Natural killer cell (primary cell): ENCODE measurements around the gene C16orf78. TPM values are rescaled to one million over a fixed set of nuclear protein-coding genes. Genes with fewer than 3 reads are reported as not detected.

Experiments
- ATAC-seq, 3 donors: fragments of 150-1000 bp in 2 of 3; fragments of 200-7000 bp in 1 of 3; cut with Tn5 transposase; 1 replicate in 1 of 3; 2 replicates in 2 of 3; pipeline ENCODE4 v1.10.0; 2021; ENCODE audit warnings: mild to moderate bottlenecking in 2 of 3, moderate library complexity in 2 of 3
- DNase-seq, 2 donors: peaks; one replicate each; pipeline versions ENCODE4 v3.0.0 to v3.0.0-alpha.2; 2013 to 2021; ENCODE audit warnings: mixed read lengths in 1 of 2
- H3K27ac ChIP-seq: one replicate; pipeline ENCODE4 v1.5.1; 2013; ENCODE audit warnings: mild to moderate bottlenecking, low read length
- H3K27me3 ChIP-seq: one replicate; pipeline ENCODE4 v1.6.1; 2013; ENCODE audit warnings: low read length; ENCODE audit not compliant: control insufficient read depth, insufficient read depth
- H3K36me3 ChIP-seq: one replicate; pipeline ENCODE4 v1.6.1; 2013; ENCODE audit warnings: low read length; ENCODE audit not compliant: control insufficient read depth, insufficient read depth
- H3K4me1 ChIP-seq: one replicate; pipeline ENCODE4 v1.6.1; 2013; ENCODE audit warnings: low read length; ENCODE audit not compliant: control insufficient read depth, insufficient read depth
- H3K4me3 ChIP-seq: one replicate; pipeline ENCODE4 v1.5.1; 2013; ENCODE audit warnings: low read length
- H3K9me3 ChIP-seq: one replicate; pipeline ENCODE4 v1.6.1; 2013; ENCODE audit warnings: low read length; ENCODE audit not compliant: control insufficient read depth, insufficient read depth
- H3K27ac Mint-ChIP-seq, 2 donors: one replicate each; pipeline ENCODE4 v1.8.0; 2022; ENCODE audit warnings: mild to moderate bottlenecking in 2 of 2, mixed read lengths in 2 of 2, moderate library complexity in 1 of 2
- H3K27me3 Mint-ChIP-seq, 2 donors: one replicate each; pipeline ENCODE4 v1.8.0; 2022; ENCODE audit warnings: low read depth in 2 of 2, mixed read lengths in 2 of 2
- H3K36me3 Mint-ChIP-seq: one replicate; pipeline ENCODE4 v1.8.0; 2022; ENCODE audit warnings: mixed read lengths
- H3K4me1 Mint-ChIP-seq, 2 donors: one replicate each; pipeline ENCODE4 v1.8.0; 2022; ENCODE audit warnings: mixed read lengths in 2 of 2
- H3K4me3 Mint-ChIP-seq: one replicate; pipeline ENCODE4 v1.8.0; 2022; ENCODE audit warnings: mild to moderate bottlenecking, moderate library complexity, mixed read lengths
- H3K9me3 Mint-ChIP-seq, 2 donors: one replicate each; pipeline ENCODE4 v1.8.0; 2022; ENCODE audit warnings: mixed read lengths in 2 of 2
- WGBS: methylation state at CpG from one replicate; pipeline ENCODE4 v1.1.7; 2013; ENCODE audit warnings: missing lambda C conversion rate; ENCODE audit not compliant: insufficient coverage; 5-methylcytosine and 5-hydroxymethylcytosine counted together
- intact Hi-C: fragments of 100-400 bp; cut with micrococcal nuclease; formaldehyde crosslinking; loops from one replicate; pipeline ENCODE4 v1.14.2; 2022
- total RNA-seq, 4 donors: library from RNA; stranded (reverse); fragments of 120-200 nt in 1 of 4; gene quantifications; one replicate each; pipeline versions ENCODE4 v1.2.3 to v1.2.4, GENCODE V29; 2013 to 2022
- TF ChIP-seq, protein P1 (sequence below): fragments of 200-600 bp; IDR thresholded peaks from one replicate; pipeline ENCODE4 v1.8.0; 2022; ENCODE audit warnings: antibody characterized with exemption

C16orf78 gene
- total RNA-seq, 3 donors from 2014 or later (not counting 1 experiment from before 2014, with no cell fraction given), result not detected

DNA sequence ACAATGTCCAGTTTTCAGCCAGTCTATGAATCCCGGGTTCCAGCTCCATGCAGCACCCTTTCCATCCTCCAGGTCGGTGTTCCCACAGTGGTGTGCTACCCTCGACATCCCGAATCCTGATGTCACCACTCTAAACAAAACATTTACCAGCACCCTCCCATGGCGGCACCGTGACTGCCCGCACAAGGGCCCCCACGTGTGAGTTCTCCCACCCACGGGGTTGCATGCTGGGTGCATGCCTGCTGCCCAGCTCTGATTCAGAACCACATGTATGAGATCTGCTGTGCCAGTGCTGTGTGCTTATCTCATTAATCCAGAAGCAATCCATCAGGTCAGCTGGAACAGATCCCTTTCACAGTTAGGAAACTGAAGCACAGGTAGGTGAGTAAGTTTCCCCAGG lies 57.4 kb downstream of the C16orf78 start:
- WGBS, result 90% methylated on average over 9 of the region's 9 CpGs
- Mint-ChIP-seq H3K4me3 (no peak overlapping the region), H3K4me1 (no peaks in the 10 kb centered on the region)

DNA sequence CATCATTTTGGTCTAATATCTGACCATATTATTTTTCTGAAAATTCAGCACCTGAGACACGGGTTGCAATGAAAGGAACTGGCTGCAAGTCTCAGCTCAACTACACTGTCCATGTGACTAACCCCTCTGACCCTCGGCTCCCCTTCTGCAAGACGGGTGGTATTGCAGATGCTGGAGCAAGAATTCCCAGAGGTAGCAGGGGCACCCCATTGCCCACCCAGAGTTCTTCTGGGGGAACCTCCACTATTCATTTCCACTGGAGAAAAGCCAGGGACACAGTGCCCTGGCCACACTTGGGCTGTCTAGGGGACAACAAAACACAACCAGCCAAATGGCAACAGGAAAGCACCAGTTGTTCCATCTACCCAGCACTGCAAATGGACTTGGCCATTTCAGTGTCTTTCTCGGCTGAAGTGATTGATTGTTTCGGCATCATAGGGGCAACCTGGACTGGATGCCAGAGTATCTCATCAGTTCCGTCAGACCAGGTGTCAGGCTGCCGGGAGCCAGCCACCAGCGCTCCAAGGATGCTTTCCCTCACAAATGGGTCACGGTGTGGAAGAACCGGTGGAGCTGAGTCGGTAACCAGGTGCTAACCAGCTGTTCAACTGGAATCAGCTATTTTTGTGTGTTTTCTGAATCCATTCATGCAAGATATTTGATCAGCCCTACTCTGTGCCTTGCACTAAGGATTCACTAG lies 58.1 kb downstream of the C16orf78 start:
- 92% methylated on average over 11 of the region's 11 CpGs for WGBS
- H3K36me3 Mint-ChIP-seq, result no peaks in the 10 kb centered on the region
- H3K9me3 Mint-ChIP-seq, result peaks cover 3 to 4% of the 10 kb centered on the region in 2 donors

More for the DNA sequence above, 57.4 kb downstream of the C16orf78 start:
- Mint-ChIP-seq H3K27me3 (peaks cover 4 to 6% of the 10 kb centered on the region in 2 donors), H3K36me3 (no peaks in the 10 kb centered on the region), H3K9me3 (peaks cover 3 to 4% of the 10 kb centered on the region in 2 donors), H3K27ac (no peak overlapping the region)
- Histone ChIP-seq H3K27ac (no peak overlapping the region), H3K27me3 (no peaks in the 10 kb centered on the region), H3K9me3 (no peaks in the 10 kb centered on the region), H3K4me3 (no peak overlapping the region), H3K4me1 (no peaks in the 10 kb centered on the region), H3K36me3 (no peaks in the 10 kb centered on the region)
- DNase-seq (no peak), ATAC-seq (no peak)
- TF ChIP-seq, protein P1, sequence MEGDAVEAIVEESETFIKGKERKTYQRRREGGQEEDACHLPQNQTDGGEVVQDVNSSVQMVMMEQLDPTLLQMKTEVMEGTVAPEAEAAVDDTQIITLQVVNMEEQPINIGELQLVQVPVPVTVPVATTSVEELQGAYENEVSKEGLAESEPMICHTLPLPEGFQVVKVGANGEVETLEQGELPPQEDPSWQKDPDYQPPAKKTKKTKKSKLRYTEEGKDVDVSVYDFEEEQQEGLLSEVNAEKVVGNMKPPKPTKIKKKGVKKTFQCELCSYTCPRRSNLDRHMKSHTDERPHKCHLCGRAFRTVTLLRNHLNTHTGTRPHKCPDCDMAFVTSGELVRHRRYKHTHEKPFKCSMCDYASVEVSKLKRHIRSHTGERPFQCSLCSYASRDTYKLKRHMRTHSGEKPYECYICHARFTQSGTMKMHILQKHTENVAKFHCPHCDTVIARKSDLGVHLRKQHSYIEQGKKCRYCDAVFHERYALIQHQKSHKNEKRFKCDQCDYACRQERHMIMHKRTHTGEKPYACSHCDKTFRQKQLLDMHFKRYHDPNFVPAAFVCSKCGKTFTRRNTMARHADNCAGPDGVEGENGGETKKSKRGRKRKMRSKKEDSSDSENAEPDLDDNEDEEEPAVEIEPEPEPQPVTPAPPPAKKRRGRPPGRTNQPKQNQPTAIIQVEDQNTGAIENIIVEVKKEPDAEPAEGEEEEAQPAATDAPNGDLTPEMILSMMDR, result no peak
- intact Hi-C loops, result no loop called here

DNA sequence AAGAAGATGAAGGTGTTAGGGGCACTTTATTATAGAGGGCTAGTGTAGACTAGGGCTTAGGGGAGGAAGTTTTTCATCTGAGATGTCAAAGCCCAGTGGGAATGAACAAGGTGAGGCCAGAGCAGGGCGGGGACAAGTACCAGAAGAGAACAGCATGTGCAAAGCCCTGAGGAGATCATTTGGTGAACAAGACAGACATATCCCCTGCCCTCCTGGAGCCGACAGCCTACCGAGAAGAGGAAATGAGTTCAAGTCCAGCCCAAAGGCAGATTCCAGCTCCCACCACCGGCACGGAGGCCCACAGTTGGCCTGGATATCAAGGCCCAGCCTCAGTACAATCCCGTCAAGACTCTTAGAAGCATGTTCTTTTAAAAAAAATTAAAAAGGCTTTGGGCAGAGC lies 61.1 kb downstream of the C16orf78 start:
- peaks cover 4 to 5% of the 10 kb centered on the region in 2 donors for H3K27me3 Mint-ChIP-seq
- no peaks in the 10 kb centered on the region for H3K9me3 ChIP-seq
- intact Hi-C loops, result no loop called here
- no peaks in the 10 kb centered on the region for H3K36me3 Mint-ChIP-seq
- no peaks in the 10 kb centered on the region for H3K27me3 ChIP-seq
- WGBS, result 89% methylated on average over 6 of the region's 6 CpGs
- H3K4me3 Mint-ChIP-seq, result no peak overlapping the region
- H3K4me1 Mint-ChIP-seq, result no peaks in the 10 kb centered on the region
- no peak overlapping the region for H3K27ac Mint-ChIP-seq
- H3K36me3 ChIP-seq, result no peaks in the 10 kb centered on the region
- DNase-seq, result no peak
- no peak overlapping the region for H3K4me3 ChIP-seq
- no peaks in the 10 kb centered on the region for H3K4me1 ChIP-seq
- TF ChIP-seq, protein P1, result no peak
- no peak for ATAC-seq
- no peak overlapping the region for H3K27ac ChIP-seq
- H3K9me3 Mint-ChIP-seq, result no peaks in the 10 kb centered on the region

More for the DNA sequence above, 58.1 kb downstream of the C16orf78 start:
- Mint-ChIP-seq H3K27me3 (peaks cover 4 to 6% of the 10 kb centered on the region in 2 donors), H3K27ac (no peak overlapping the region), H3K4me1 (no peaks in the 10 kb centered on the region), H3K4me3 (no peak overlapping the region)
- no peak for ATAC-seq
- no peaks in the 10 kb centered on the region for H3K36me3 ChIP-seq
- no peak overlapping the region for H3K27ac ChIP-seq
- no peak overlapping the region for H3K4me3 ChIP-seq
- H3K9me3 ChIP-seq, result no peaks in the 10 kb centered on the region
- H3K27me3 ChIP-seq, result no peaks in the 10 kb centered on the region
- H3K4me1 ChIP-seq, result no peaks in the 10 kb centered on the region
- TF ChIP-seq, protein P1, result no peak
- intact Hi-C loops, result no loop called here
- DNase-seq, result no peak

DNA sequence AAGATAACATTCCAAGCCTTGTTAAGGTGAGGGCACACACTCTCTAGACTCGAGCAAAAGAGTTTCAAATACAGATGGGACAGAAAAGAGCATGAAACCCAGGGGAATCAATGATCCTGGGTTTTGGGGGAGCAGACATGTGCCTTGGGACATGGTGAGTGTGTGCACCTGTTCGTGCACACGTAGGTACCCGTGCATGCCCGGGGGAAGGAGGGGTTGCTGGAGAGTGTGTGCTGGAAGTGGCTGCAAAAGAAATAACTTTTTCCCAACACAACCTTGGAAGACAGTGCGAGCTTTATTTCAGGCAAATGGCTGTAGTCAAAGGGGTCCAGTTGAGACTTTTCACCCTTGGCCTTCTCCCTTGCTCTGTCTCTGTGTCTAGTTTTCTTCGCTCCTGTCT lies 62.6 kb downstream of the C16orf78 start:
- Mint-ChIP-seq H3K27me3 (peaks cover 1 to 3% of the 10 kb centered on the region in 2 donors), H3K9me3 (no peaks in the 10 kb centered on the region)

More for the DNA sequence above, 62.6 kb downstream of the C16orf78 start:
- Mint-ChIP-seq H3K27ac (no peak overlapping the region), H3K4me3 (no peak overlapping the region), H3K36me3 (no peaks in the 10 kb centered on the region), H3K4me1 (peaks cover 4% of the 10 kb centered on the region in 2 donors)
- Histone ChIP-seq H3K4me3 (no peak overlapping the region), H3K36me3 (no peaks in the 10 kb centered on the region), H3K27me3 (no peaks in the 10 kb centered on the region), H3K27ac (no peak overlapping the region), H3K9me3 (no peaks in the 10 kb centered on the region), H3K4me1 (peaks cover 8% of the 10 kb centered on the region)
- ATAC-seq (no peak), DNase-seq (no peak)
- WGBS, result 86% methylated on average over 6 of the region's 7 CpGs
- TF ChIP-seq, protein P1, result no peak
- intact Hi-C loops, result no loop called here
